Activated CD4-positive, alpha-beta T cell treated with anti-CD3 and anti-CD28 coated beads, Interleukin-2, amount 10 ng/mL, durations not matched to agents 24 days and 14 days (primary cell): ENCODE measurements around the gene GPRC5B. TPM values are rescaled to one million over a fixed set of nuclear protein-coding genes. Genes with fewer than 3 reads are reported as not detected.

Experiments
- DNase-seq: peaks from one replicate; pipeline ENCODE4 v3.0.0; 2022
- H3K27ac Mint-ChIP-seq: one replicate; pipeline ENCODE4 v1.8.0; 2022; ENCODE audit warnings: mild to moderate bottlenecking, mixed read lengths
- H3K27me3 Mint-ChIP-seq: one replicate; pipeline ENCODE4 v1.8.0; 2022; ENCODE audit warnings: mixed read lengths
- H3K36me3 Mint-ChIP-seq: one replicate; pipeline ENCODE4 v1.8.0; 2022; ENCODE audit warnings: low read depth, mild to moderate bottlenecking, mixed read lengths
- H3K4me1 Mint-ChIP-seq: one replicate; pipeline ENCODE4 v1.8.0; 2021; ENCODE audit warnings: mixed read lengths
- H3K4me3 Mint-ChIP-seq: one replicate; pipeline ENCODE4 v1.8.0; 2022; ENCODE audit warnings: mild to moderate bottlenecking, moderate library complexity, mixed read lengths
- H3K9me3 Mint-ChIP-seq: one replicate; pipeline ENCODE4 v1.8.0; 2021; ENCODE audit warnings: mixed read lengths
- intact Hi-C: fragments of 100-400 bp; cut with micrococcal nuclease; formaldehyde crosslinking; loops from one replicate; pipeline ENCODE4 v1.15.1; 2023
- total RNA-seq: library from RNA; stranded (reverse); gene quantifications from 2 replicates; pipeline ENCODE4 v1.2.3, GENCODE V29; 2022

GPRC5B gene
- total RNA-seq, 1 donor from 2014 or later, result 0.28 TPM

DNA sequence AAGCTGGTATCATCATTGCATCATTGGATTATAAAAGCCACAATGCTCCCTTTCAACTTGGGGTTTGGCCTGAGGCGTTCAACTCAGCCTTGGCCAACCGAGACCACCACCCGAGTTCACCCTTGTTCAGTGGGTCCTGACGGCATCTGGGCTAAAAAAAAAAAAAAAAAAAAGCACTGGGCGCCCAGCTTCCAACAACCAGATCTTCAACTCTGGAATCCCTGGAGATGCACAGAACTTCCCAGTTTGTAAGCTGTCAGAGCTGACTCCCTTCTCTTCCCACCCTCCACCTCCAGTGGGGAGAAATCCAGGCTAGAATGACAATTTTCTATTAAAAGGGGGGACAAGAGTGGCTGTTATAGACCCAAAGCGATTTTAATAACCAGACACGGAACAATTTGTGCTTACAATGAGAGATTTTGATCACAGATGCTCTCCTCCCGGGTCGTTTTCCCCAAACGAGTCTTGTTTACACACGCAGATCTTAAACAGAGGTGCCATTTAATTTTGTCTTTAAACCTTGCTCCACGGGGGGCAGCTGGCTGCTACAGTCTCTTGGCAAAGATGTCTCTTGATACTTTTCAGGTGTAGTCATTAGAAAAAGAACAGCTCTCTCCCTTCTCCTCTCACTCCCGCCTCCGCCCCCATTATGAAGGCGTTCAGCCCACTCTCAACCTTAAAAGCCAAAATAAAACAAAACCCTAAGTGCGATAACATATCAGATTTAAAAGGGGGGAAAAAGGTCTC lies 26.9 kb downstream of the GPRC5B start:
- Mint-ChIP-seq H3K27ac (no peak overlapping the region), H3K9me3 (no peaks in the 10 kb centered on the region), H3K36me3 (no peaks in the 10 kb centered on the region), H3K27me3 (no peaks in the 10 kb centered on the region), H3K4me3 (no peak overlapping the region), H3K4me1 (no peaks in the 10 kb centered on the region)
- intact Hi-C loops, result no loop called here
- DNase-seq, result no peak

DNA sequence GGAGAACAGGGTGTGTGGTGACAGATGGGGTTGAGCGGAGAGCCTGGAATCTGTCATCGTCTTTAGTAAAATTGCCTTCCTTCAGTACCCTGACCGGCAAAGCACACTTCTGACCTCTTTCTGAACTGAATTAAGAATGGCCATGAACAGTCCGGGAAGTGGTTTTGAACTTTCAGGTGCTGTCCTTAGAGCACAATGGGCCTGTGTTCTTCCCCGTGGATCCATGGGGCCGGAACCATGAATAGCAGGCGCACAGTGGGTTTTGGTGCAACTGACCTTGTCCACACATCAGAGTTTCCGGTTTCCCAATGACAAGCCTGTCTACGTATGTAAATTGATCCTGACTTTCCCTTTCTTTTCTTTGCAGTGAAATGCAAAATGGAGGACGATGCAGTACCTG lies 28.5 kb downstream of the GPRC5B start:
- Mint-ChIP-seq H3K36me3 (no peaks in the 10 kb centered on the region), H3K27me3 (no peaks in the 10 kb centered on the region), H3K9me3 (no peaks in the 10 kb centered on the region), H3K4me1 (no peaks in the 10 kb centered on the region), H3K4me3 (no peak overlapping the region), H3K27ac (no peak overlapping the region)
- no peak for DNase-seq
- intact Hi-C loops, result no loop called here

DNA sequence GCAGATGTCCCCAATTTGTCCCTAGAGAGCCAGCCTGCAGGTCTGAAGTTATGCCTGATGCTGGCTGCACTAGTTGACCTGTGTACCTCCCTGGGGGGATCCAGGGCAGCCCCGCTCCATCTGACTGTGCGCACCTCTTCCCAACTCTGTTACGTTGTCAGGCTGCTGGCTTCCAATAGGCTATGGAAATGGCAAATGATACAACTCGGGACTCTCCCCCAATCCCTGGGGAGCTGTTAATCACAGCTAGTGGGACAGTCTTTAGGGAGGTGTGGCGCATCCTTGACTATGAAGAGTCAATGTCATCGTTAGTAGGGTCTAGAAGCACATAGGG lies 30.1 kb downstream of the GPRC5B start:
- DNase-seq, result no peak
- Mint-ChIP-seq H3K36me3 (no peaks in the 10 kb centered on the region), H3K27ac (no peak overlapping the region), H3K9me3 (no peaks in the 10 kb centered on the region), H3K4me3 (no peak overlapping the region), H3K4me1 (no peaks in the 10 kb centered on the region), H3K27me3 (no peaks in the 10 kb centered on the region)
- intact Hi-C loops, result no loop called here

DNA sequence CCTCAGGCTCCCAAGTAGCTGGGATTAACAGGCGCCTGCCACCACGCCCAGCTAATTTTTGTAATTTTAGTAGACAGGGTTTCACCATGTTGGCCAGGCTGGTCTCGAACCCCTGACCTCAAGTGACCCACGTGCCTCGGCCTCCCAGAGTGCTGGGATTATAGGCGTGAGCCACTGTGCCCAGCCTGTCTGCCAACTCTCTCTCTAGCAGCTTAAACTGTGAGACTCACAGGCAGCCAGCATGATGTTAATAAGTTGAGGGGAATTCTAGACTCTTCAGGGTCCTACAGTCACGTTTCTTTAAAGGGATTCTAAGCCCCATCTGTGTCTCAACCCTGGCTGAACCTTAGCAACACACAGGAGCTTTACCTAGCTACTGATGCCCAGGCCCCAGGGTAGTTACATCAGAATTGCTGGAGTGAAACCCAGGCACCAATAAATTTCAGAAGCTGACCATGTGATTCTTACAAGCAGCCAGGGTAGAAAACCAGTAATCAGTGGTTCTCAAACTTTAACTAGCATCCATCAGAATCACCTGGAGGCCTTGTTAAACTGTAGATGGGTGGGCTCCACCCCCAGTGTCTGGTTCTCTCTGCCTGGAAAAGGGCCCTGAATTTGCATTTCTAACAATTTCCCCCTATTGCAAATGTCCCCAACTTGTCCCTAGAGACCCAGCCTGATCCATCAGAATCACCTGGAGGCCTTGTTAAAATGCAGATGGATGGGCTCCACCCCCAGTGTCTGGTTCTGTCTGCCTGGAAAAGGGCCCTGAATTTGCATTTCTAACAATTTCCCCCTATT lies 30.7 kb downstream of the GPRC5B start:
- Mint-ChIP-seq H3K9me3 (no peaks in the 10 kb centered on the region), H3K27me3 (no peaks in the 10 kb centered on the region), H3K27ac (no peak overlapping the region), H3K4me3 (no peak overlapping the region), H3K4me1 (no peaks in the 10 kb centered on the region), H3K36me3 (no peaks in the 10 kb centered on the region)
- intact Hi-C loops, result no loop called here
- no peak for DNase-seq

DNA sequence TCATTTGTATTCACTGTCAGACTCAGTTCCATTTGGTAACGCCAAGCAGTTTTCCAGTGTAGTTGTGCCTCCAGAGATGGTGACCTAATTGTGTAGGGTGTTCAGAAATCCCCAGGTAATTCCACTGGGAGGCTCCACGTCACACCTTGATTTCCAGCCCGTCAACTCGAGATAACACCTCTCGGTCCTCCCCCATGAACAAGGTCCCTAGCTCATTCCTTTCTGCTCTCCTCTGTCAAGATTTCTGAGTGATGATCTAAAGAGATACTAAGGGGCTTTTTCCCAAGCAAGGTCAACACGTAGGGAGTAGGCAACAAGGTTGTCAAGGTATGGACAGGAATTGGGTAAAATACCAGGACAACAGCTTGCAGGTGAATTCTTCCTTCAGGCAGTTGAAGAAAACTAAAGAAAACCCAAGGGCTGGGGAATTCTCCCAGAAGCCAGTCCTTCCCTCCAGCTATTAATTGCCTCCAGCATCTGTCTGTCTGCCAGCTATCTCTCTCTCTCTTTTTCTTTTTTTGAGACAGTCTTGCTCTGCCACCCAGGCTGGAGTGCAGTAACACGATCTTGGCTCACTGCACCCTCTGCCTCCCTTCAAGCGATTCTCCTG lies 31.4 kb downstream of the GPRC5B start:
- Mint-ChIP-seq H3K4me1 (no peaks in the 10 kb centered on the region), H3K27me3 (peaks cover 1% of the 10 kb centered on the region), H3K4me3 (no peak overlapping the region), H3K27ac (no peak overlapping the region), H3K36me3 (no peaks in the 10 kb centered on the region), H3K9me3 (no peaks in the 10 kb centered on the region)
- no peak for DNase-seq
- intact Hi-C loops, result no loop called here

DNA sequence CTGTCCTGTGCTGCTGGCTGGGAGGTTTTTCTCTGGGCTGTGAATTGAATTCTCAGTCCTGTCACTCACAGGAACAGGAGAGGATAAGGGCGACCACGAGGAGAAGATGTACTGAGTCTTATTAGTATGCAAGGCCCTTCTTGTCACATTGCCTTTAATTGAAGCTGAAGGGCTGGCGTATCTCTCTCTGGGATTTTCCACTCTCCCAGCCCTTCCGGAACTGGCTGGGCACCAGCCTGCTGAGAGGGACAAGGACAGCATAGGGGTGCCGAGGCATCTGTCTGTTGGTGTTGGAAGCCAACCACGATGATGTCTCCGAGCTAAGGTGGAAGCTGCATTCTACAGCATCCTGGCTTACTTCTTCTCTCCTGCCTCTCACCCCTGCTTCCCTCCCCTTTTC lies 33.2 kb downstream of the GPRC5B start:
- Mint-ChIP-seq H3K27ac (no peak overlapping the region), H3K27me3 (peaks cover 2% of the 10 kb centered on the region), H3K36me3 (no peaks in the 10 kb centered on the region), H3K4me3 (no peak overlapping the region), H3K4me1 (no peaks in the 10 kb centered on the region), H3K9me3 (no peaks in the 10 kb centered on the region)
- intact Hi-C loops, result no loop called here
- DNase-seq, result no peak

DNA sequence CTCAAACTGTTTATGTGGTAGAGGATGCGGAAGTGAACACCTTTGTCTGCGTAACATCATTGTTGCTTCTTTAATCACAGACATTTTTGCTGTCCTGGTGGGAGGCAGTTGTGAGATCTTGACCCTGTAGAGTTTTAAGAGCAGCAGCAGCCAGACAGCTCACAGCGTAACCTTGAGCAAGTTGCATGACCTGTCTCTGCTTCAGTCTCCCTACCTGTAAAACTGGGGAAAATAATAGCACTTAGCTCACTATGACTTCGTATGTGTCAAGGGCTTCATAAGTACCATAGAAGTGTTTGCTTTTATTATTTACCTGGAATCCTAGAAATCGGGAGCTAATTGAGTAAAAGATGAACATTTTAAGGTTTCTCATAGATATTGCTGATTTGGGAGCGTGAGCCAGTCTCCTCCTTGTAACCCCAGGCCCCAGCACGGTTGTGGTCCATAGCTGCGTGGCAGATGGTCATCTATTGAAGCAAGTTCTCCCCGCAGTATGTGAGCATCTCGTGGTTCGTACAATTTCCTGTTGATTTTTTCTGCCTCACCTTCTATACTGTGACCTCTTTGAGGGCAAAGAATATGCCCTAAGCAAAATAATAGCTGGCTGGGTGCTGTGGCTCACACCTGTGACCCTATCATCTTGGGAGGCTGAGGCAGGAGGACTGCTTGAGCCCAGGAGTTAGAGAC lies 34.4 kb downstream of the GPRC5B start:
- intact Hi-C loops, result no loop called here
- Mint-ChIP-seq H3K27ac (no peak overlapping the region), H3K4me1 (no peaks in the 10 kb centered on the region), H3K36me3 (no peaks in the 10 kb centered on the region), H3K27me3 (peaks cover 2% of the 10 kb centered on the region), H3K9me3 (no peaks in the 10 kb centered on the region), H3K4me3 (no peak overlapping the region)
- DNase-seq, result no peak

DNA sequence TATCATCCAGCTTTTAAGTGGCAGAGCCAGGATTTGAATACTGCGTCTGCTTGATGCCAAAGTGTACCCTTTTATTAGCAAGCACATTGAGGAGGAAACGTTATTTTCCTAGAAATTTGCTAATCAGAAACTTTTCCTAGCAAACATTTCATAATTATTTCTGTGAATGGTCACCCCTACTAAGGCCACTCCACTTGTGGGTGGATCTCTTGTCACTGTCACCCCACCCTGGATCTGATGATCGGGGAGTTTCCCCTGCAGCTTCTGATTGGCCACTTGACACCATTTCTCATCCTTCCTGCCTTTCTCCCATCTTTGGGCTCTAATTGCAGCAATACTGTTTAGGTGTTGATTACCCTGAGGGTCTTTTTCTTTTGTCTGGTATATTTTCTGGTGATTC lies 35.9 kb downstream of the GPRC5B start:
- Mint-ChIP-seq H3K9me3 (no peaks in the 10 kb centered on the region), H3K4me1 (no peaks in the 10 kb centered on the region), H3K36me3 (no peaks in the 10 kb centered on the region), H3K4me3 (no peak overlapping the region), H3K27ac (no peak overlapping the region), H3K27me3 (peaks cover 2% of the 10 kb centered on the region)
- no peak for DNase-seq
- intact Hi-C loops, result no loop called here

DNA sequence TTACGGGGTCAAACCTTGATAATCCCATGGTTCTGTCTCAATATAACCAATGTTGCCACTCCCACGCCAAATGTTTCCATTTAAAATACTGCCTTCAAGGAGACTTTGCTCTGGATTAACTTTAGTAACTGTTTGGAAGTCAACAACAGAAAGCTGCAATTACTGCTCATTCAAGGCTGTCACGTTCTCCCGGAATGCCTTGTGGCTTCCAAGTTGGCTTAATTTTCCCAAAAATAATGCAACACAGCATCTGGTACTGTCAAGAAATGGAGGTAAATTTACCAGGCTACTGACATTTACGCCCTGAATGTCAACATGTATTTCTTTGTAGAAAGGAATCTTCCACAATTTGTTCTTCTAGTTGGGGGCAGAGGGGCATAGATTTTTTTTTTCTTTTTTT lies 38.2 kb downstream of the GPRC5B start:
- intact Hi-C loops, result no loop called here
- H3K4me3 Mint-ChIP-seq, result no peak overlapping the region
- H3K9me3 Mint-ChIP-seq, result no peaks in the 10 kb centered on the region
- H3K27ac Mint-ChIP-seq, result no peak overlapping the region
- H3K36me3 Mint-ChIP-seq, result no peaks in the 10 kb centered on the region
- H3K27me3 Mint-ChIP-seq, result peaks cover 5% of the 10 kb centered on the region
- no peaks in the 10 kb centered on the region for H3K4me1 Mint-ChIP-seq
- no peak for DNase-seq

DNA sequence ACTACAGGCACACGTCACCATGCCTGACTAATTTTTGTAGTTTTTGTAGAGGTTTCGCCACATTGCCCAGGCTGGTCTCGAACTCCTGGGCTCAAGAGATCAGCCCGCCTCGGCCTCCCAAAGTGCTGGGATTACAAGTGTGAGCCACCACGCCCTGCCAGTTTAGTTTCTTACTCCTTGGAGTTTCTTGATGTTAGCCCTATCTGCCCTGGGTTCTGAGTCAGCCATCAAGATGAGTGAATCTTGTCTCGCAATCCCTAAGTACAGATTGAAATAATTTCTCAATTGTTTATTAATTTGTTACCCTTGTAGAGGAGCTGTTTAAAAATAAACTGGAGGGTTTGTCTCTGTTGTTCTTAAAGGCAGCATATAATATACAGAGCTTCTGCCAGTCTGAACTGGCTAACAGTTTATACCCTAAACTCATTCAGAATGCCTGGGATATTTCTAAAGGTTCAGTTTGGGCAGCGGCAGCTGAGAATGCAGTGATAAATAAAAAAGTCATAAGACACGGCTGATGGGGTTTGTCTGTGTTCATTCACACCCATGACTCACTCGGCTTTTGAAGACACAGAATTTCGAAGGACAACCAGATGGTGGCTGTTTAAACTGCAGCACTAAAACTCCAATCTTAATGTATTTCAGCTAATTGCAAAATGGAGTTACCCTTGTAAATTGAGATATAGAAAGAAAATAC lies 39.6 kb downstream of the GPRC5B start:
- H3K4me1 Mint-ChIP-seq, result no peaks in the 10 kb centered on the region
- H3K27me3 Mint-ChIP-seq, result peaks cover 9% of the 10 kb centered on the region
- H3K36me3 Mint-ChIP-seq, result no peaks in the 10 kb centered on the region
- no peak overlapping the region for H3K4me3 Mint-ChIP-seq
- DNase-seq, result no peak
- no peaks in the 10 kb centered on the region for H3K9me3 Mint-ChIP-seq
- no peak overlapping the region for H3K27ac Mint-ChIP-seq
- intact Hi-C loops, result no loop called here

DNA sequence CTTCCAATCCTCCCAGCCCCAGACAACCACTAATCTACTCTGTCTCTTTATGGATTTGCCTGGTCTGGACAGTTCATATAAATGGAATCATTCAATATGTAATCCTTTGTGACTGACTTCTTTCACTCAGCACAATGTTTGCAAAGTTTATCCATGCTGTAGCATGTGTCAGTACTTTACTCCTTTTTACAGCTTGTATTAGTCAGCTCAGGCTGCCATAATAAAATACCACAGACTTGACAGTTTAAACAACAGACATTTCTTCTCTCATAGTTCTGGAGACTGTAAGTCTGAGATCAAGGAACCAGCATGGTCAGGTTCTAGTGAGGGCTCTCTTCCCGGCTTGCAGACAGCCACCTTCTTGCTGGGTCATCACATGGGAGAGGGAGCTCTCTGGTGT lies 41.3 kb downstream of the GPRC5B start:
- intact Hi-C loops, result no loop called here
- Mint-ChIP-seq H3K27ac (no peak overlapping the region), H3K4me1 (no peaks in the 10 kb centered on the region), H3K9me3 (no peaks in the 10 kb centered on the region), H3K36me3 (no peaks in the 10 kb centered on the region), H3K4me3 (no peak overlapping the region), H3K27me3 (peaks cover 9% of the 10 kb centered on the region)
- no peak for DNase-seq

DNA sequence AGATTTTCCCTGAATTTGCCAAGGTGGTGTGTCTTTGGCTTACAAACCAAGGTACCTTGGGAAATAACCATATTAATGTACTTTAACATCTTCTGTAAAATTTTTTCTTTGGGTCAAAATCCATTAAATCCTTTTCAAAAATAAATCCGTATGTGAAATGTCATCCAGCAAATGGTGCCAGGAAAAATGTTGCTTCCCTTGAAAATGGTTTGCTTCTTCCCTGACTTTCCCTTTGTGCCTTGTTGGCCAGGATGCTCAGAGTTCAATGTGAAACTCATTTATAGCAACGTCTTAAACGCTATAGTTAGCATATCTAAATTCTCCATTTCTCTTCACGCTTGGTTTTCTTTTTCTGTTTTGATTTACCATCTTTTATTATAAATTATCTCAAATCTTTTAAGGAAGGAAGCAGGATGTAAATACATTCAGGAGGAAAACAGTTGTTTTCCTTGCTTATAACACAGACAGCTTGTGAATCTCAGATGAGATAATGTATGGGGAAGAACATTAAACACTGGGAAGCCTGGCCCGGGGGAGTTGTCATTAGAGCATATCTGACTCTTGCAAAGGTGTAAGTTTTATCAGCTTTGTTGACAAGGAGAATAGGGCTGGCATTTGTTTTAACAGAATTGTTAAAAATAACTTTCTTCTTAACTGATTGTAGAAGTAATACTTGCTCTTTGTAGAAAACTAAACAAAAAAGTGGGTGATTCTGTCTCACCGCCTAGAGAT lies 42.1 kb downstream of the GPRC5B start:
- H3K9me3 Mint-ChIP-seq, result no peaks in the 10 kb centered on the region
- no peaks in the 10 kb centered on the region for H3K4me1 Mint-ChIP-seq
- no peak overlapping the region for H3K4me3 Mint-ChIP-seq
- H3K27ac Mint-ChIP-seq, result no peak overlapping the region
- peaks cover 7% of the 10 kb centered on the region for H3K27me3 Mint-ChIP-seq
- H3K36me3 Mint-ChIP-seq, result no peaks in the 10 kb centered on the region
- intact Hi-C loops, result no loop called here
- no peak for DNase-seq

DNA sequence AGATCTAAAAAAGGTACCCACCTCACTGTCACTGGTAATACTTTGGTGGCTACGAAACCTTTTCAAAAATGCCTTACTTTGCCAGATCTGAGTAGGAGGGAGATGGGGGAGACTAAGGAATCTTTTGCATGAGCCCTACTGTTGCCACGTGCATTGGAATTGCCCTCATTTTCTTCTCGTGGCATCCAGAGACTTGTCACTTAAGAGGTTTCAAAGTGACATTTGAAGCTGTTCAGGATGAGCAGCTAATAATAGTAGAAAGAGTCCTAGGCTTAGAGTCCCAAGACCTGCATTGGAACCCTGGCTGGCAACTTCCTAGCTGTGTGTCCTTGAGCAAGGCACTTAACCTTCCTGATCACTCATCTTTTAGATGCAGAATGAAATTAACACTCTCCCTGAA lies 43.5 kb downstream of the GPRC5B start:
- Mint-ChIP-seq H3K9me3 (no peaks in the 10 kb centered on the region), H3K27ac (no peak overlapping the region)

More for the DNA sequence above, 43.5 kb downstream of the GPRC5B start:
- DNase-seq, result no peak
- H3K4me1 Mint-ChIP-seq, result no peaks in the 10 kb centered on the region
- peaks cover 7% of the 10 kb centered on the region for H3K27me3 Mint-ChIP-seq
- H3K36me3 Mint-ChIP-seq, result no peaks in the 10 kb centered on the region
- intact Hi-C loops, result no loop called here
- H3K4me3 Mint-ChIP-seq, result no peak overlapping the region
